Measurements from ENCODE around the gene PRKAG2. TPM values are rescaled to one million over a fixed set of nuclear protein-coding genes. Genes with fewer than 3 reads are reported as not detected.

Gene PRKAG2
- total RNA-seq, 4 donors from 2014 or later: 38.8 to 94.4 (median 73.2) TPM

- peaks cover 0 to 5% (median 0%) of the 10 kb centered on the region in 4 donors for H3K4me1 ChIP-seq
Measured at GRCh38 chr7:151648429-151648828, 228.5 kb downstream of the PRKAG2 start.

GRCh38 chr7:151647874-151648273, 229.0 kb downstream of the PRKAG2 start:
- no peaks in the 10 kb centered on the region for H3K9me3 ChIP-seq
- H3K27ac ChIP-seq: no peak overlapping the region

More at GRCh38 chr7:151648429-151648828, 228.5 kb downstream of the PRKAG2 start:
- no peak for DNase-seq
- Histone ChIP-seq H3K27me3 (no peaks in the 10 kb centered on the region), H3K4me3 (no peak overlapping the region), H3K36me3 (no peaks in the 10 kb centered on the region), H3K27ac (no peak overlapping the region), H3K9me3 (no peaks in the 10 kb centered on the region)
- TF ChIP-seq CTCF (IDR thresholded peaks at IDR 0.05): no peak
- TF ChIP-seq POLR2A (IDR thresholded peaks at IDR 0.05): no peak

DNA sequence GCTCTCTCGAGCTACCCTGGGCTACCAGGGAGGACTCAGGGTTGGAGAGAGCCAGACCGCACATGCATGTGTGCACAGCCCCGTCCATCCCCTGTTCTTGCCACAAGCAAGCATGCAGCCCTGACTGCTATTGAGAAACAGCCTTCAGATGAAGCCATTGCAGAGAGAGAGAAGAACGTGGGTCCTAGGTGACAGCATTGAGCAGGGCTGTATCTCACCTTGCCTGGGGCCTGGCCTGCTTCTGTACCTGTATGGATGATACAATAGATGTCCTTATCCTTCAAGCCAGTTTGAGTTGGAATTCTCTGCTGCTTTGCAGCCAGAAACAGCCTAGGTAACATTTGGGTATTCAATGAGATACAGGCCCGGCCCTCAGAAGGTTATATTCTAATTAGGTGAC, 229.9 kb downstream of the PRKAG2 start:
- H3K27ac ChIP-seq: no peak overlapping the region
- H3K4me1 ChIP-seq: peaks cover 0 to 5% (median 0%) of the 10 kb centered on the region in 4 donors
- H3K27me3 ChIP-seq: no peaks in the 10 kb centered on the region
- H3K36me3 ChIP-seq: no peaks in the 10 kb centered on the region
- no peaks in the 10 kb centered on the region for H3K9me3 ChIP-seq
- no peak overlapping the region for H3K4me3 ChIP-seq
- no peak for TF ChIP-seq CTCF (IDR thresholded peaks at IDR 0.05)
- TF ChIP-seq POLR2A (IDR thresholded peaks at IDR 0.05): no peak
- DNase-seq: no peak

More at GRCh38 chr7:151647874-151648273, 229.0 kb downstream of the PRKAG2 start:
- Histone ChIP-seq H3K4me1 (peaks cover 0 to 5% (median 0%) of the 10 kb centered on the region in 4 donors), H3K27me3 (no peaks in the 10 kb centered on the region), H3K36me3 (no peaks in the 10 kb centered on the region), H3K4me3 (no peak overlapping the region)
- no peak for DNase-seq
- TF ChIP-seq POLR2A (IDR thresholded peaks at IDR 0.05): no peak

DNA sequence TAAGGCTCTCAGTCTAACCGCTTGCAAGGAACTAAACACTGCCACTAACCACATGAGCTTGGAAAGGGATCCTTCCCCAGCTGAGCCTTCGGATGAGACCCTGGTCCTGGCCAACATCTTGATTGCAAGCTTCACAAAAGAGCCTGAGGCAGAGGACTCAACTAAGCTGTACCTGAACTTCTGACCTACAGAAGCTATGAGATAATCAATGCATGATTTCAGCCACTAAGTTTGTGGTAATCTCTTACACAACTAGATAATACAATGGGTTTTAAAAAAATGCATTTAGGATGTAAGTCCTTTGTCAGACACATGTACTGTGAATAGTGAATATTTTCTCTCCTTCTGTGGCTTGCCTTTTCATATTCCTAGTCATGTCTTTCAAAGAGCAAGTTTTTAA, 231.6 kb downstream of the PRKAG2 start:
- H3K27me3 ChIP-seq: no peaks in the 10 kb centered on the region
- no peak overlapping the region for H3K4me3 ChIP-seq
- no peaks in the 10 kb centered on the region for H3K36me3 ChIP-seq
- H3K9me3 ChIP-seq: no peaks in the 10 kb centered on the region
- H3K27ac ChIP-seq: no peak overlapping the region
- no peak for TF ChIP-seq POLR2A (IDR thresholded peaks at IDR 0.05)
- no peak for TF ChIP-seq CTCF (IDR thresholded peaks at IDR 0.05)
- no peak for DNase-seq
- peaks cover 0 to 7% (median 0%) of the 10 kb centered on the region in 4 donors for H3K4me1 ChIP-seq

DNA sequence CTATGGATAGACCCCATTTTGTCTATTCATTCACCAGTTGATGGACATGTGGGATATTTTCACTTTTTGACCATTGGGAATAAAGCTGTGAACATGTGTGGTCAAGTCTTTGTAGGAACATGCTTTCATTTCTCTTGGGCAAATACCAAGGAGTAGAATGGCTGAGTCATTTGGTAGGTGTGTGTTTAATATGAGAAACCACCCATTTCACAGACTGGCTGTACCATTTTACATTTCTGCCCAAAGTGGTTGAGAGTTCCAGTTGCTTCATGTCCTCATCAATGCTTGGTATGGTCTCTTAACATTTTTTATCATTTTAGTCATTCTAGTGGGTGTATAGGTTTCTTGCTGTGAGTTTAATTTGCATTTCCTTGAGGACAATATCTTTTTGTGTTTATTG, 232.4 kb downstream of the PRKAG2 start:
- no peaks in the 10 kb centered on the region for H3K36me3 ChIP-seq
- TF ChIP-seq POLR2A (IDR thresholded peaks at IDR 0.05): no peak
- no peak for TF ChIP-seq CTCF (IDR thresholded peaks at IDR 0.05)

GRCh38 chr7:151642746-151643145, 234.2 kb downstream of the PRKAG2 start:
- peaks cover 0 to 11% (median 0%) of the 10 kb centered on the region in 4 donors for H3K4me1 ChIP-seq
- H3K36me3 ChIP-seq: no peaks in the 10 kb centered on the region
- no peak overlapping the region for H3K4me3 ChIP-seq
- no peak overlapping the region for H3K27ac ChIP-seq
- H3K9me3 ChIP-seq: no peaks in the 10 kb centered on the region
- no peak for TF ChIP-seq POLR2A (IDR thresholded peaks at IDR 0.05)
- TF ChIP-seq CTCF (IDR thresholded peaks at IDR 0.05): no peak
- H3K27me3 ChIP-seq: no peaks in the 10 kb centered on the region
- DNase-seq: no peak

More for the DNA sequence above, 232.4 kb downstream of the PRKAG2 start:
- no peak overlapping the region for H3K4me3 ChIP-seq
- no peaks in the 10 kb centered on the region for H3K9me3 ChIP-seq
- peaks cover 0 to 11% (median 0%) of the 10 kb centered on the region in 4 donors for H3K4me1 ChIP-seq
- no peak overlapping the region for H3K27ac ChIP-seq
- no peaks in the 10 kb centered on the region for H3K27me3 ChIP-seq
- DNase-seq: no peak

Data from Peyer's patch (tissue), 4 donors.